ENCODE data around the gene SHE.

DNA sequence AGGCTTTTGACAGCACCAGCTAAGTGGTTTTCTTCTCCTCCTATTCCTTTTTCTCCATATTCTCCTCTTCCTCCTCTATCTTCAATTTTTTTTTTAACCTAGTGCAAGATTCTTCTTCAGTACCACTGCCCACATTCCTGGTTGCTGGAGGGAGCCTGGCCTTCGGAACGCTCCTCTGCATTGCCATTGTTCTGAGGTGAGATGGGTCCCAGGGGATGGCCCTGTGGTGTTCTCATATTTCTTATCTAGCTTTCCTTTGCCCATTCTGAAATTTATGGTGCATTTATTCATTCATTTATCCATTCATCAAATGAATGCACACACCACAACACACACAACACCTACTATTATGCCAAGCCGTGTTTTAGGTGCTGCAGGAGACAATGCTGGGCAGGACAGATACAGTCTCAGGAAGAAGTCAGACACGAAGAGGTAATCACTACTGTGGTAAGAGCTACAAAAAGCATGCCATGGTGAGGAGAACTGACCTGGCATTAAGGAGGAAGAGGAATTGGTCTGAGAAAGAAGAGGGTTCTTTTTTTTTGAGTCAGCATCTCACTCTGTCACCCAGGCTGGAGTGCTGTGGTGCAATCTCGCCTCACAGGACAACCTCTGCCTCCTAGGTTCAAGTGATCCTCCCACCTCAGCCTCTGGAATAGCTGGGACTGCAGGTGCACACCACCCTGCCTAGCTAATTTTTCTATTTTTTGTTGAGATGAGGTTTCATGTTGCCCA lies 47.7 kb downstream of the SHE start:
- TF ChIP-seq, protein P1, sequence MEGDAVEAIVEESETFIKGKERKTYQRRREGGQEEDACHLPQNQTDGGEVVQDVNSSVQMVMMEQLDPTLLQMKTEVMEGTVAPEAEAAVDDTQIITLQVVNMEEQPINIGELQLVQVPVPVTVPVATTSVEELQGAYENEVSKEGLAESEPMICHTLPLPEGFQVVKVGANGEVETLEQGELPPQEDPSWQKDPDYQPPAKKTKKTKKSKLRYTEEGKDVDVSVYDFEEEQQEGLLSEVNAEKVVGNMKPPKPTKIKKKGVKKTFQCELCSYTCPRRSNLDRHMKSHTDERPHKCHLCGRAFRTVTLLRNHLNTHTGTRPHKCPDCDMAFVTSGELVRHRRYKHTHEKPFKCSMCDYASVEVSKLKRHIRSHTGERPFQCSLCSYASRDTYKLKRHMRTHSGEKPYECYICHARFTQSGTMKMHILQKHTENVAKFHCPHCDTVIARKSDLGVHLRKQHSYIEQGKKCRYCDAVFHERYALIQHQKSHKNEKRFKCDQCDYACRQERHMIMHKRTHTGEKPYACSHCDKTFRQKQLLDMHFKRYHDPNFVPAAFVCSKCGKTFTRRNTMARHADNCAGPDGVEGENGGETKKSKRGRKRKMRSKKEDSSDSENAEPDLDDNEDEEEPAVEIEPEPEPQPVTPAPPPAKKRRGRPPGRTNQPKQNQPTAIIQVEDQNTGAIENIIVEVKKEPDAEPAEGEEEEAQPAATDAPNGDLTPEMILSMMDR (IDR thresholded peaks at IDR 0.05) = no peak
- TF ChIP-seq POLR2A (IDR thresholded peaks at IDR 0.05) = no peak

Data from body of pancreas (tissue), 4 donors.